Neural progenitor cell (in vitro differentiated cells): ENCODE results near the gene LILRB3. TPM values are rescaled to one million over a fixed set of nuclear protein-coding genes. Genes with fewer than 3 reads are reported as not detected.

Experiments
- DNase-seq: peaks from one replicate; pipeline ENCODE4 v3.0.0-alpha.2; 2016; ENCODE audit warnings: low spot score
- H2AFZ ChIP-seq: fragments of 200-600 bp; sonication (generic); replicated peaks from 2 replicates; pipeline ENCODE4 v1.6.1; 2016; ENCODE audit warnings: antibody characterized with exemption
- H3F3A ChIP-seq: fragments of 200-600 bp; sonication (generic); 2 replicates; pipeline ENCODE4 v1.6.1; 2016; ENCODE audit warnings: antibody characterized with exemption, low read depth
- H3K27ac ChIP-seq: fragments of 200-600 bp; sonication (generic); 2 replicates; pipeline ENCODE4 v1.5.1; 2016; ENCODE audit warnings: mild to moderate bottlenecking
- H3K27me3 ChIP-seq: fragments of 200-600 bp; sonication (generic); 2 replicates; pipeline ENCODE4 v1.6.1; 2016; ENCODE audit warnings: mild to moderate bottlenecking, moderate library complexity
- H3K36me3 ChIP-seq: fragments of 200-600 bp; sonication (generic); 2 replicates; pipeline ENCODE4 v1.5.1; 2016
- H3K4me1 ChIP-seq: fragments of 200-600 bp; sonication (generic); 2 replicates; pipeline ENCODE4 v1.6.1; 2016; ENCODE audit warnings: mixed run types
- H3K4me2 ChIP-seq: fragments of 200-600 bp; sonication (generic); 2 replicates; pipeline ENCODE4 v1.6.1; 2016
- H3K4me3 ChIP-seq: fragments of 200-600 bp; sonication (generic); 2 replicates; pipeline ENCODE4 v1.5.1; 2016
- H3K79me2 ChIP-seq: fragments of 200-600 bp; sonication (generic); 2 replicates; pipeline ENCODE4 v1.6.1; 2016; ENCODE audit warnings: low read depth
- H3K9ac ChIP-seq: fragments of 200-600 bp; sonication (generic); 2 replicates; pipeline ENCODE4 v1.6.1; 2016
- H3K9me3 ChIP-seq: fragments of 200-600 bp; sonication (generic); 2 replicates; pipeline ENCODE4 v1.5.1; 2016; ENCODE audit warnings: low read depth
- H4K20me1 ChIP-seq: fragments of 200-600 bp; sonication (generic); 2 replicates; pipeline ENCODE4 v1.6.1; 2016; ENCODE audit warnings: low read depth
- H3K27ac Mint-ChIP-seq: 3 replicates; pipeline ENCODE4 v1.8.0; 2021; ENCODE audit warnings: mixed read lengths
- H3K27me3 Mint-ChIP-seq: 2 replicates; pipeline ENCODE4 v1.8.0; 2022; ENCODE audit warnings: low read depth, mild to moderate bottlenecking, inconsistent platforms, moderate library complexity, mixed read lengths; ENCODE audit not compliant: insufficient read depth
- H3K36me3 Mint-ChIP-seq: 3 replicates; pipeline ENCODE4 v1.8.0; 2021; ENCODE audit warnings: mixed read lengths
- H3K4me1 Mint-ChIP-seq: 3 replicates; pipeline ENCODE4 v1.8.0; 2021; ENCODE audit warnings: mixed read lengths
- H3K4me3 Mint-ChIP-seq: 3 replicates; pipeline ENCODE4 v1.8.0; 2021; ENCODE audit warnings: mild to moderate bottlenecking, moderate library complexity, mixed read lengths
- H3K9me3 Mint-ChIP-seq: 3 replicates; pipeline ENCODE4 v1.8.0; 2020; ENCODE audit warnings: mixed read lengths
- CTCF ChIP-seq: fragments of 200-600 bp; sonication (generic); IDR thresholded peaks from 2 replicates; pipeline ENCODE4 v1.5.1; 2017; ENCODE audit warnings: antibody characterized with exemption, mild to moderate bottlenecking
- EZH2 ChIP-seq: fragments of 200-600 bp; sonication (generic); IDR thresholded peaks from 2 replicates; pipeline ENCODE4 v1.6.1; 2017; ENCODE audit warnings: antibody characterized with exemption, mild to moderate bottlenecking, moderate library complexity
- EZH2phosphoT487 ChIP-seq: fragments of 200-600 bp; sonication (generic); IDR thresholded peaks from 2 replicates; pipeline ENCODE4 v1.6.1; 2017; ENCODE audit warnings: antibody characterized with exemption
- total RNA-seq: library from RNA; depleted of rRNA; stranded (reverse); fragments of >200 nt; gene quantifications from 2 replicates; pipeline ENCODE4 v1.2.3, GENCODE V29; 2015; ENCODE audit warnings: low replicate concordance

Gene LILRB3
- total RNA-seq, 1 donor from 2014 or later: not detected

GRCh38 chr19:54206831-54207177 lies 16.0 kb downstream of the LILRB3 start:
- H3K27me3 Mint-ChIP-seq: peaks cover 4% of the 10 kb centered on the region
- no peak overlapping the region for H3K27ac ChIP-seq

GRCh38 chr19:54206030-54206830 lies 16.6 kb downstream of the LILRB3 start:
- Histone ChIP-seq H3K4me3 (no peak overlapping the region), H3K9me3 (no peaks in the 10 kb centered on the region), H3K27me3 (no peaks in the 10 kb centered on the region), H4K20me1 (peaks cover 92% of the 10 kb centered on the region), H3K79me2 (peaks cover 58% of the 10 kb centered on the region), H3K27ac (no peak overlapping the region), H3F3A (peaks cover 60% of the 10 kb centered on the region), H3K9ac (no peak overlapping the region), H3K4me1 (peaks cover 33% of the 10 kb centered on the region), H3K36me3 (peaks cover 17% of the 10 kb centered on the region), H2AFZ (no peak overlapping the region), H3K4me2 (no peak overlapping the region)
- peaks cover 5% of the 10 kb centered on the region for H3K27me3 Mint-ChIP-seq
- H3K36me3 Mint-ChIP-seq: peaks cover 34% of the 10 kb centered on the region
- H3K4me1 Mint-ChIP-seq: peaks cover 36% of the 10 kb centered on the region
- H3K9me3 Mint-ChIP-seq: no peaks in the 10 kb centered on the region
- H3K27ac Mint-ChIP-seq: no peak overlapping the region
- DNase-seq: no peak
- TF ChIP-seq CTCF (no peak), EZH2phosphoT487 (no peak), EZH2 (no peak)
- no peak overlapping the region for H3K4me3 Mint-ChIP-seq

More at GRCh38 chr19:54206831-54207177, 16.0 kb downstream of the LILRB3 start:
- Mint-ChIP-seq H3K36me3 (peaks cover 35% of the 10 kb centered on the region), H3K4me1 (peaks cover 33% of the 10 kb centered on the region), H3K4me3 (no peak overlapping the region), H3K27ac (no peak overlapping the region), H3K9me3 (no peaks in the 10 kb centered on the region)
- no peak for TF ChIP-seq EZH2phosphoT487
- TF ChIP-seq EZH2: no peak
- no peak for TF ChIP-seq CTCF
- no peak overlapping the region for H3K4me3 ChIP-seq
- H3K27me3 ChIP-seq: no peaks in the 10 kb centered on the region
- H3K9ac ChIP-seq: no peak overlapping the region
- H3K4me2 ChIP-seq: no peak overlapping the region
- no peaks in the 10 kb centered on the region for H3K9me3 ChIP-seq
- peaks cover 29% of the 10 kb centered on the region for H3K4me1 ChIP-seq
- DNase-seq: no peak
- H4K20me1 ChIP-seq: peaks cover 86% of the 10 kb centered on the region
- peaks cover 52% of the 10 kb centered on the region for H3K79me2 ChIP-seq
- H3F3A ChIP-seq: peaks cover 54% of the 10 kb centered on the region
- no peak overlapping the region for H2AFZ ChIP-seq
- H3K36me3 ChIP-seq: peaks cover 12% of the 10 kb centered on the region

- H3K79me2 ChIP-seq: peaks cover 64% of the 10 kb centered on the region
Measured at GRCh38 chr19:54204767-54205468, 17.9 kb downstream of the LILRB3 start.

More at GRCh38 chr19:54204767-54205468, 17.9 kb downstream of the LILRB3 start:
- no peak for TF ChIP-seq EZH2phosphoT487
- TF ChIP-seq EZH2: no peak
- TF ChIP-seq CTCF: no peak
- peak overlapping the region; percentile 97 for H3K4me2 ChIP-seq
- peaks cover 90% of the 10 kb centered on the region for H4K20me1 ChIP-seq
- Mint-ChIP-seq H3K27me3 (peaks cover 7% of the 10 kb centered on the region), H3K4me3 (no peak overlapping the region), H3K27ac (no peak overlapping the region), H3K36me3 (peaks cover 35% of the 10 kb centered on the region), H3K9me3 (no peaks in the 10 kb centered on the region), H3K4me1 (peaks cover 39% of the 10 kb centered on the region)
- H3K4me3 ChIP-seq: no peak overlapping the region
- H3K9ac ChIP-seq: peak overlapping the region; percentile 25
- peaks cover 33% of the 10 kb centered on the region for H3K4me1 ChIP-seq
- H3K27me3 ChIP-seq: no peaks in the 10 kb centered on the region
- H3K36me3 ChIP-seq: peaks cover 17% of the 10 kb centered on the region
- H2AFZ ChIP-seq: no peak overlapping the region
- no peak overlapping the region for H3K27ac ChIP-seq
- peaks cover 71% of the 10 kb centered on the region for H3F3A ChIP-seq
- DNase-seq: no peak
- H3K9me3 ChIP-seq: no peaks in the 10 kb centered on the region
